ENCODE results near the gene CCL17. TPM values are rescaled to one million over a fixed set of nuclear protein-coding genes. Genes with fewer than 3 reads are reported as not detected.

CCL17 gene
- total RNA-seq, 1 donor from 2014 or later, result not detected

GRCh38 chr16:57412584-57412983 lies 8.0 kb downstream of the CCL17 start:
- Mint-ChIP-seq H3K36me3 (no peaks in the 10 kb centered on the region), H3K9me3 (no peaks in the 10 kb centered on the region), H3K27me3 (peaks cover 7% of the 10 kb centered on the region), H3K27ac (no peak overlapping the region), H3K4me3 (no peak overlapping the region), H3K4me1 (ENCODE audit: unreplicated experiment) (peaks cover 13% of the 10 kb centered on the region)
- no peak for DNase-seq (ENCODE audit: extremely low spot score, unreplicated experiment)
- no peak for TF ChIP-seq CTCF (conservative IDR thresholded peaks at IDR 0.05)

- DNase-seq (ENCODE audit: extremely low spot score, unreplicated experiment), result no peak
- H3K4me1 Mint-ChIP-seq (ENCODE audit: unreplicated experiment), result peaks cover 18% of the 10 kb centered on the region
- H3K27me3 Mint-ChIP-seq, result peaks cover 7% of the 10 kb centered on the region
- no peaks in the 10 kb centered on the region for H3K36me3 Mint-ChIP-seq
- H3K27ac Mint-ChIP-seq, result no peak overlapping the region
- no peak overlapping the region for H3K4me3 Mint-ChIP-seq
- no peaks in the 10 kb centered on the region for H3K9me3 Mint-ChIP-seq
- no peak for TF ChIP-seq CTCF (conservative IDR thresholded peaks at IDR 0.05)
Observed at GRCh38 chr16:57413301-57413730, 8.7 kb downstream of the CCL17 start.

GRCh38 chr16:57413733-57414132 lies 9.2 kb downstream of the CCL17 start:
- Mint-ChIP-seq H3K4me3 (no peak overlapping the region), H3K4me1 (ENCODE audit: unreplicated experiment) (peaks cover 21% of the 10 kb centered on the region), H3K27me3 (peaks cover 7% of the 10 kb centered on the region), H3K9me3 (no peaks in the 10 kb centered on the region), H3K36me3 (no peaks in the 10 kb centered on the region), H3K27ac (no peak overlapping the region)
- TF ChIP-seq CTCF (conservative IDR thresholded peaks at IDR 0.05), result no peak
- DNase-seq (ENCODE audit: extremely low spot score, unreplicated experiment), result no peak

GRCh38 chr16:57416084-57416483 lies 11.5 kb downstream of the CCL17 start:
- peak overlapping the region; percentile 36 for H3K27ac Mint-ChIP-seq
- no peak for DNase-seq (ENCODE audit: extremely low spot score, unreplicated experiment)
- peaks cover 27% of the 10 kb centered on the region for H3K4me1 Mint-ChIP-seq (ENCODE audit: unreplicated experiment)
- no peak for TF ChIP-seq CTCF (conservative IDR thresholded peaks at IDR 0.05)
- H3K9me3 Mint-ChIP-seq, result no peaks in the 10 kb centered on the region
- H3K36me3 Mint-ChIP-seq, result no peaks in the 10 kb centered on the region
- peaks cover 3% of the 10 kb centered on the region for H3K27me3 Mint-ChIP-seq
- H3K4me3 Mint-ChIP-seq, result no peak overlapping the region

GRCh38 chr16:57419506-57419905 lies 14.9 kb downstream of the CCL17 start:
- H3K27ac Mint-ChIP-seq, result no peak overlapping the region
- H3K36me3 Mint-ChIP-seq, result no peaks in the 10 kb centered on the region
- H3K4me1 Mint-ChIP-seq (ENCODE audit: unreplicated experiment), result peaks cover 32% of the 10 kb centered on the region
- no peak for DNase-seq (ENCODE audit: extremely low spot score, unreplicated experiment)
- no peak for TF ChIP-seq CTCF (conservative IDR thresholded peaks at IDR 0.05)
- peaks cover 3% of the 10 kb centered on the region for H3K27me3 Mint-ChIP-seq
- H3K9me3 Mint-ChIP-seq, result no peaks in the 10 kb centered on the region
- no peak overlapping the region for H3K4me3 Mint-ChIP-seq
